ENCODE data around the gene ADRA2C.

The ADRA2C gene

GRCh38 chr4:3790006-3790561 is 23.9 kb downstream of the ADRA2C start:
- peak; percentile 42 for DNase-seq (ENCODE audit: low read depth)
- H3K4me3 ChIP-seq (ENCODE audit: low read depth, low read length), result no peak overlapping the region
- TF ChIP-seq, protein P1, sequence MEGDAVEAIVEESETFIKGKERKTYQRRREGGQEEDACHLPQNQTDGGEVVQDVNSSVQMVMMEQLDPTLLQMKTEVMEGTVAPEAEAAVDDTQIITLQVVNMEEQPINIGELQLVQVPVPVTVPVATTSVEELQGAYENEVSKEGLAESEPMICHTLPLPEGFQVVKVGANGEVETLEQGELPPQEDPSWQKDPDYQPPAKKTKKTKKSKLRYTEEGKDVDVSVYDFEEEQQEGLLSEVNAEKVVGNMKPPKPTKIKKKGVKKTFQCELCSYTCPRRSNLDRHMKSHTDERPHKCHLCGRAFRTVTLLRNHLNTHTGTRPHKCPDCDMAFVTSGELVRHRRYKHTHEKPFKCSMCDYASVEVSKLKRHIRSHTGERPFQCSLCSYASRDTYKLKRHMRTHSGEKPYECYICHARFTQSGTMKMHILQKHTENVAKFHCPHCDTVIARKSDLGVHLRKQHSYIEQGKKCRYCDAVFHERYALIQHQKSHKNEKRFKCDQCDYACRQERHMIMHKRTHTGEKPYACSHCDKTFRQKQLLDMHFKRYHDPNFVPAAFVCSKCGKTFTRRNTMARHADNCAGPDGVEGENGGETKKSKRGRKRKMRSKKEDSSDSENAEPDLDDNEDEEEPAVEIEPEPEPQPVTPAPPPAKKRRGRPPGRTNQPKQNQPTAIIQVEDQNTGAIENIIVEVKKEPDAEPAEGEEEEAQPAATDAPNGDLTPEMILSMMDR (IDR thresholded peaks at IDR 0.05; ENCODE audit: control insufficient read depth, extremely low read depth, insufficient read depth), result peak; percentile 9; the same call in 1 of the 2 replicates

- H3K4me3 ChIP-seq (ENCODE audit: low read depth, low read length), result no peak overlapping the region
- TF ChIP-seq, protein P1 (IDR thresholded peaks at IDR 0.05; ENCODE audit: control insufficient read depth, extremely low read depth, insufficient read depth), result no peak
- DNase-seq (ENCODE audit: low read depth), result no peak
These were observed 25.1 kb downstream of the ADRA2C start for GRCh38 chr4:3791256-3791655.

- DNase-seq (ENCODE audit: low read depth), result peak; percentile 37
- TF ChIP-seq, protein P1 (IDR thresholded peaks at IDR 0.05; ENCODE audit: control insufficient read depth, extremely low read depth, insufficient read depth), result no peak
- no peak overlapping the region for H3K4me3 ChIP-seq (ENCODE audit: low read depth, low read length)
These were observed 25.8 kb downstream of the ADRA2C start for GRCh38 chr4:3791910-3792542.

GRCh38 chr4:3792813-3793212 is 26.6 kb downstream of the ADRA2C start:
- TF ChIP-seq, protein P1 (IDR thresholded peaks at IDR 0.05; ENCODE audit: control insufficient read depth, extremely low read depth, insufficient read depth), result no peak
- no peak overlapping the region for H3K4me3 ChIP-seq (ENCODE audit: low read depth, low read length)
- no peak for DNase-seq (ENCODE audit: low read depth)

DNA sequence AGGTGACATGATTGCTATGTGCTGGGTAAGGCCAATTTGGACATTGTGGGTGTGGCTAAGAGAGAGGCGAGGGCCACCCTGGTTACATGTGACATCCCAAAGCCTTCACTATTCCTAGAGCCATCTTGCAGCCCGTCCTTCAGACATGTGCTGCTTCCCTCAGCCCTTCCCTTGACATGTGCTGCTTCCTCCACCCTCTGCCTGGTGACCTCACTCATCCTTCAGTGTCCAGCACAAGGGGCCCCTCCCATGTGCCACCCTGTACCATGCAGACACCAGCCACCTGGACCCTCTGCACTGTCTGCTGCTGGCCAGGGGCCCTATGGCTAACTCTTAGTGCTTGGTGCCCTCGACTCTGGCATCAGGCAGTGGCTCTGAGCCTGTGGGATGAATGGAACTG is 27.4 kb downstream of the ADRA2C start:
- H3K4me3 ChIP-seq (ENCODE audit: low read depth, low read length), result no peak overlapping the region
- DNase-seq (ENCODE audit: low read depth), result no peak
- TF ChIP-seq, protein P1 (IDR thresholded peaks at IDR 0.05; ENCODE audit: control insufficient read depth, extremely low read depth, insufficient read depth), result no peak

- no peak for DNase-seq (ENCODE audit: low read depth)
- TF ChIP-seq, protein P1 (IDR thresholded peaks at IDR 0.05; ENCODE audit: control insufficient read depth, extremely low read depth, insufficient read depth), result no peak
- no peak overlapping the region for H3K4me3 ChIP-seq (ENCODE audit: low read depth, low read length)
These were observed 30.8 kb downstream of the ADRA2C start for GRCh38 chr4:3796960-3797359.

Data from LNCaP clone FGC (cell line).